Measurements from ENCODE around the gene HECTD1.

HECTD1 gene

DNA sequence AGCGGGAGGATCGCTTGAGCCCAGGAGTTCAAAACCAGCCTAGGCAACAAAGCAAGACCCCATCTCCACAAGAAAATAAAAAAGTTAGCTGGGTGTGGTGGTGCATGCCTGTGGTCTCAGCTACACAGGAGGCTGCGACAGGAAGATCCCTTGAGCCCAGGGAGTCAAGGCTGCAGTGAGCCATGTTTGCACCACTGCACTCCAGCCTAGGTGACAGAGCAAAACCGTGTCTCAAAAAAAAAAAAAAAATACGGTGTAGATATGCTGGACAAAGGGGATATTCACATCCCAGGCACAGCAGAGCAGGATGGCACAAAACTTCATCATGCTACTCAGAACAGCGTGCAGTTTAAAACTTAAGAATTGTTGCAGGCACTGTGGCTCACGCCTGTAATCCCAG lies 156.6 kb downstream of the HECTD1 start:
- H3K27ac Mint-ChIP-seq: no peak overlapping the region
- no peaks in the 10 kb centered on the region for H3K27me3 Mint-ChIP-seq
- H3K36me3 Mint-ChIP-seq: peaks cover 6% of the 10 kb centered on the region
- ATAC-seq: no peak
- peaks cover 4% of the 10 kb centered on the region for H3K4me1 Mint-ChIP-seq
- no peaks in the 10 kb centered on the region for H3K9me3 Mint-ChIP-seq
- no peak overlapping the region for H3K4me3 Mint-ChIP-seq
